Measurements from ENCODE around the gene DISP2.

The DISP2 gene

GRCh38 chr15:40365016-40365415 is 7.0 kb downstream of the DISP2 start:
- no peak for DNase-seq

- no peak for DNase-seq
These were observed 7.8 kb downstream of the DISP2 start for GRCh38 chr15:40365624-40366456.

- no peak for DNase-seq
These were observed 8.7 kb downstream of the DISP2 start for GRCh38 chr15:40366457-40367370.

- no peak for DNase-seq
These were observed 9.3 kb downstream of the DISP2 start for GRCh38 chr15:40367371-40367685.

GRCh38 chr15:40367686-40368611 is 9.9 kb downstream of the DISP2 start:
- peak; percentile 76 for DNase-seq

GRCh38 chr15:40368719-40369473 is 10.9 kb downstream of the DISP2 start:
- DNase-seq, result no peak

- DNase-seq, result no peak
These were observed 11.5 kb downstream of the DISP2 start for GRCh38 chr15:40369474-40369869.

GRCh38 chr15:40369971-40370370 is 12.0 kb downstream of the DISP2 start:
- no peak for DNase-seq

- DNase-seq, result no peak
These were observed 15.0 kb downstream of the DISP2 start for GRCh38 chr15:40372981-40373380.

- no peak for DNase-seq
These were observed 19.6 kb downstream of the DISP2 start for GRCh38 chr15:40377606-40378005.

- DNase-seq, result no peak
These were observed 21.4 kb downstream of the DISP2 start for GRCh38 chr15:40379374-40379773.

GRCh38 chr15:40379853-40380252 is 21.8 kb downstream of the DISP2 start:
- DNase-seq, result no peak

- DNase-seq, result no peak
These were observed 22.6 kb downstream of the DISP2 start for GRCh38 chr15:40380636-40381035.

GRCh38 chr15:40381818-40382529 is 24.0 kb downstream of the DISP2 start:
- DNase-seq, result no peak

GRCh38 chr15:40382580-40383456 is 24.8 kb downstream of the DISP2 start, which contains the start of gene KNSTRN:
Gene KNSTRN (plus strand): TSS chr15:40382721. CDS start chr15:40382836, 115 bp downstream.
- DNase-seq, result peak; percentile 54

GRCh38 chr15:40386480-40386879 is 28.5 kb downstream of the DISP2 start:
- no peak for DNase-seq

GRCh38 chr15:40388941-40389823 is 31.2 kb downstream of the DISP2 start:
- DNase-seq, result no peak

GRCh38 chr15:40389824-40390595 is 32.0 kb downstream of the DISP2 start:
- DNase-seq, result no peak
